Esophagus squamous epithelium (tissue), 5 donors: ENCODE data around the gene TGFBR3. TPM values are rescaled to one million over a fixed set of nuclear protein-coding genes. Genes with fewer than 3 reads are reported as not detected.
A peak's percentile ranks its signal among the peaks of the same experiment; 100 is the strongest.

Experiments used
- DNase-seq: peaks from one replicate; lab custom pipeline; 2025; lab: John Stamatoyannopoulos, UW
- H3K27ac ChIP-seq, 4 donors: fragments of 200-600 bp; sonication (generic); one replicate each; pipeline ENCODE4 v1.5.1; 2016 to 2019; ENCODE audit warnings: mild to moderate bottlenecking in 1 of 4
- H3K27me3 ChIP-seq, 4 donors: fragments of 200-600 bp; sonication (generic); 1 replicate in 3 of 4; 2 replicates in 1 of 4; pipeline versions ENCODE4 v1.5.1 to v1.6.0; 2017 to 2021; ENCODE audit warnings: antibody characterized with exemption in 1 of 4
- H3K36me3 ChIP-seq, 3 donors: fragments of 200-600 bp; sonication (generic); one replicate each; pipeline ENCODE4 v1.5.1; 2016 to 2019
- H3K4me1 ChIP-seq, 3 donors: fragments of 200-600 bp; sonication (generic); one replicate each; pipeline ENCODE4 v1.5.1; 2017 to 2019
- H3K4me3 ChIP-seq, 4 donors: fragments of 200-600 bp; sonication (generic); 1 replicate in 3 of 4; 2 replicates in 1 of 4; pipeline ENCODE4 v1.5.1; 2016 to 2019; ENCODE audit warnings: mild to moderate bottlenecking in 2 of 4, moderate library complexity in 1 of 4
- H3K9me3 ChIP-seq, 3 donors: fragments of 200-600 bp; sonication (generic); one replicate each; pipeline ENCODE4 v1.5.1; 2016 to 2019
- POLR2A ChIP-seq, 4 donors: fragments of 450-650 bp; IDR thresholded peaks; one replicate each; pipeline ENCODE4 v1.6.1; 2017; ENCODE audit warnings: antibody characterized with exemption in 4 of 4, mild to moderate bottlenecking in 4 of 4, moderate library complexity in 3 of 4
- WGBS, 2 donors: methylation state at CpG; one replicate each; pipeline ENCODE4 v1.1.5; 2018; 5-methylcytosine and 5-hydroxymethylcytosine counted together
- intact Hi-C: fragments of 100-400 bp; cut with DNase I; formaldehyde crosslinking; loops from one replicate; pipeline ENCODE4 v1.15.0; 2022
- total RNA-seq, 4 donors: library from RNA; depleted of rRNA; stranded (reverse); fragments of >200 nt; gene quantifications; one replicate each; pipeline ENCODE4 v1.1.0, GENCODE V29; 2016
- TF ChIP-seq, protein P1 (sequence below), 6 experiments: fragments of 450-650 bp in 4 of 6; fragments of 200-600 bp in 2 of 6; sonication (generic) in 2 of 6; IDR thresholded peaks; one replicate each; pipeline ENCODE4 v1.5.1; 2016 to 2019; ENCODE audit warnings: antibody characterized with exemption in 6 of 6, mild to moderate bottlenecking in 4 of 6, moderate library complexity in 4 of 6
- donor health status: DM: yes; HTN: yes; CAD: no.

Gene TGFBR3
- total RNA-seq, 4 donors from 2014 or later = 11.3 to 119 (median 30.7) TPM

DNA sequence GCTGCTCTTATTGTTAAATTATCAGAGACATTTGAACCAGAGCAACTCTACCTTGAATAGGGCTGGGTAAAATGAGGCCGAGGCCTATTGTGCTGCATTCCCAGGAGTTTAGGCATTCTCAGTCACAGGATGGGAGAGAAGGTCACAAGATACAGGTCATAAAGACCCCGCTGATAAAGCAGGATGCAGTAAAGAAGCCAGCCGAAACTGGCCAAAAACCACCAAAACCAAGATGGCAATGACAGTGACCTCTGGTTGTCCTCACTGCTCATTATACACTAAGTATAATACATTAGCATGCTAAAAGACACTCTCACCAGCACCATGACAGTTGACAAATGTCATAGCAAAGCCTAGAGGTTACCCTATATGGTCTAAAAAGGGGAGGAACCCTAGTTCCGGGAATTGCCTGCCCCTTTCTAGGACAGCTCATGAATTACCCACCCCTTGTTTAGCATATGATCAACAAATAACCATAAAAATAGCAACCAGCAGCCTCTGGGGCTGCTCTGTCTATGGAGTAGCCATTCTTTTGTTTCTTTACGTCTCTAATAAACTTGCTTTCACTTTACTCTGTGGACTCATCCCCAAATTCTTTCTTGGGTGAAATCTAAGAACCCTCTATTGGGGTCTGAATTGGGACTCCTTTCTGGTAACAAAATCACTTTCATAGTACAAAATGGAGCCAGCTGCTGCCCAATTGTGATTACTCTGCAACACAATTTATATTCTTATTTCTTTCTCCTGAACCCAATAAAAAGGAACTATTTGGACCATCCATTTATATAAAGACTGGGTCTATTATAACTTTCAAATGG is 179.6 kb downstream of the TGFBR3 start:
- TF ChIP-seq, protein P1, sequence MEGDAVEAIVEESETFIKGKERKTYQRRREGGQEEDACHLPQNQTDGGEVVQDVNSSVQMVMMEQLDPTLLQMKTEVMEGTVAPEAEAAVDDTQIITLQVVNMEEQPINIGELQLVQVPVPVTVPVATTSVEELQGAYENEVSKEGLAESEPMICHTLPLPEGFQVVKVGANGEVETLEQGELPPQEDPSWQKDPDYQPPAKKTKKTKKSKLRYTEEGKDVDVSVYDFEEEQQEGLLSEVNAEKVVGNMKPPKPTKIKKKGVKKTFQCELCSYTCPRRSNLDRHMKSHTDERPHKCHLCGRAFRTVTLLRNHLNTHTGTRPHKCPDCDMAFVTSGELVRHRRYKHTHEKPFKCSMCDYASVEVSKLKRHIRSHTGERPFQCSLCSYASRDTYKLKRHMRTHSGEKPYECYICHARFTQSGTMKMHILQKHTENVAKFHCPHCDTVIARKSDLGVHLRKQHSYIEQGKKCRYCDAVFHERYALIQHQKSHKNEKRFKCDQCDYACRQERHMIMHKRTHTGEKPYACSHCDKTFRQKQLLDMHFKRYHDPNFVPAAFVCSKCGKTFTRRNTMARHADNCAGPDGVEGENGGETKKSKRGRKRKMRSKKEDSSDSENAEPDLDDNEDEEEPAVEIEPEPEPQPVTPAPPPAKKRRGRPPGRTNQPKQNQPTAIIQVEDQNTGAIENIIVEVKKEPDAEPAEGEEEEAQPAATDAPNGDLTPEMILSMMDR (IDR thresholded peaks at IDR 0.05) = no peak
- no peak for TF ChIP-seq POLR2A (IDR thresholded peaks at IDR 0.05)
- WGBS, 2 donors = 83 to 90% methylated on average over 4 to 5 of the region's 5 CpGs
- no peaks in the 10 kb centered on the region for H3K9me3 ChIP-seq
- H3K4me3 ChIP-seq = no peak overlapping the region
- H3K27me3 ChIP-seq = no peaks in the 10 kb centered on the region
- DNase-seq = no peak
- H3K27ac ChIP-seq = no peak overlapping the region
- peaks cover 0 to 96% (median 4%) of the 10 kb centered on the region in 3 donors for H3K36me3 ChIP-seq
- H3K4me1 ChIP-seq = peaks cover 0 to 18% (median 0%) of the 10 kb centered on the region in 3 donors
- intact Hi-C loops = no loop called here

DNA sequence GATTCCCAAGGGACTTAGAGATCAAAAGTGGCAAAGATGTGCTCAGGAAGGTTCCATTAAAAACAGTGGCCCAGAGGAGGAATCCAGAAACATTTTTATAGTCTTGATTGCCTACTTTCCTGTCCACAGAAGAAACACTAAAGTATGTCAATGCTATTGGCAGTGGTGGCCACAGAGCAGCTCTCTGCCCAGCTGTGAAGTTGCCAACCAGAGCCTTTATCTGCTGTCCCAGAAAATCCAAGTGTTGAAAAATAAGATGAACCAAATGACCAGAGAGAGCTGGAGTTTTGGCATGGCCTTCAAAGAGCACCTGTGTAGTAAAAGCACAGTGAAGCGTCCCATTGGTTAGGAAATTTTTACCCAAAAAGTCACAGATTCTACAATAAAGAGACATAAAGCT is 181.2 kb downstream of the TGFBR3 start:
- intact Hi-C loops = no loop called here
- no peak for TF ChIP-seq POLR2A (IDR thresholded peaks at IDR 0.05)
- TF ChIP-seq, protein P1 (IDR thresholded peaks at IDR 0.05) = no peak
- H3K27ac ChIP-seq = no peak overlapping the region
- no peaks in the 10 kb centered on the region for H3K27me3 ChIP-seq
- 93 to 100% methylated on average over 1 of the region's 1 CpG for WGBS, 2 donors
- no peak overlapping the region for H3K4me3 ChIP-seq
- DNase-seq = no peak
- H3K4me1 ChIP-seq = peaks cover 0 to 19% (median 0%) of the 10 kb centered on the region in 3 donors
- H3K9me3 ChIP-seq = no peaks in the 10 kb centered on the region
- H3K36me3 ChIP-seq = peaks cover 0 to 82% (median 0%) of the 10 kb centered on the region in 3 donors

DNA sequence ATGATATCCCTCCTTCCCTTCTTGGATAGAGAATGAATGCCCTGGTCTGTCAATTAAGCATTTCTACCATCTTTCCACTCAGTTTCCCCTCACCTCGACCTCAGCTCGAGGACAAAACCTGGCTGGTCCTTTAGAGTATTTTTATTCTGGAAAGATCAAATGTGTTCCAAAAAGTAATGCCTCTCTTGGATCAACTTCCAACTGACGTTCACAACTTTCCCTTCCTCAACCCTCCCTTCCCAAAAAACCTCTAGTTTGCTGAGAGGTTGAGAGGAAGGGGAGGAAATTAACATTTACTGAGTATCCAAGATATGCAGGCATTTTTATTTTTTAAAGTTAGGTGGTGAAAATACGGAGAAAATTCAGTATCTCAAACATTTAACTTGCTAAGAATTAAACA is 182.9 kb downstream of the TGFBR3 start:
- H3K27me3 ChIP-seq = no peaks in the 10 kb centered on the region
- no peak overlapping the region for H3K4me3 ChIP-seq
- H3K4me1 ChIP-seq = peaks cover 0 to 24% (median under 1%) of the 10 kb centered on the region in 3 donors
- no peak for DNase-seq
- WGBS, 2 donors = 63% methylated on average over 4 of the region's 4 CpGs
- H3K36me3 ChIP-seq = peaks cover 0 to 73% (median 0%) of the 10 kb centered on the region in 3 donors
- intact Hi-C loops = no loop called here
- peak overlapping the region in 1 of 4 donors; percentile 30 for H3K27ac ChIP-seq
- H3K9me3 ChIP-seq = no peaks in the 10 kb centered on the region
- TF ChIP-seq POLR2A (IDR thresholded peaks at IDR 0.05) = no peak
- TF ChIP-seq, protein P1 (IDR thresholded peaks at IDR 0.05) = no peak

DNA sequence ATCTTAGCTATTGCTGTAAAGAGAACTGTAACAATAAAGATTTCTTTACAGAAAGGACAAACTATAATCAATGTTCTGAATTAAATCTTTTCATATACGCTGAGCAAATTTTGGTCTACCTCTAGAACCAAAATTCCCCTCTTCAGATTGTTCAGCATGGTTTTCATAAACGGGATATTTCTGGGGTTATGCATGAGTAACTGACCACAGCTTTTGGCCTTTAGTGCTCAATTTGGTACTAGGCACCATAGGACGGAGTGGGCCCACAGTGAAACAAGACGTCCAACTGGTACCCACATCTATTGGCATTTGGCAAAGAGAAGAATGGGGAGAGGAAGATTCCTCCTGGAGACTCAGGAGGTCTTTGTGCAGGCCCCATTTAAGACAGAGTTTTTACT is 184.5 kb downstream of the TGFBR3 start:
- H3K27ac ChIP-seq = peak overlapping the region in 3 of 4 donors; percentile 27 to 60 (median 37)
- intact Hi-C loops = no loop called here

More for the DNA sequence above, 184.5 kb downstream of the TGFBR3 start:
- Histone ChIP-seq H3K27me3 (no peaks in the 10 kb centered on the region), H3K36me3 (peaks cover 0 to 57% (median 0%) of the 10 kb centered on the region in 3 donors), H3K4me3 (no peak overlapping the region), H3K9me3 (no peaks in the 10 kb centered on the region), H3K4me1 (peaks cover 0 to 35% (median 16%) of the 10 kb centered on the region in 3 donors)
- DNase-seq = no peak
- TF ChIP-seq POLR2A (IDR thresholded peaks at IDR 0.05) = no peak
- TF ChIP-seq, protein P1 (IDR thresholded peaks at IDR 0.05) = no peak
- WGBS, 2 donors = 75 to 81% methylated on average over 4 of the region's 4 CpGs
